GM18951 (cell line): ENCODE results near the gene CENPP.

ENCODE experiments used
- POLR2A ChIP-seq: IDR thresholded peaks from 4 replicates; pipeline ENCODE4 v1.6.1; 2011; ENCODE audit warnings: mild to moderate bottlenecking; ENCODE audit not compliant: insufficient read length, insufficient read depth; ENCODE audit errors: extremely low read depth
- in situ Hi-C: fragments of 300-500 bp; cut with MboI; formaldehyde crosslinking; loops from one replicate; pipeline ENCODE4 v1.12.0; 2022; ENCODE audit warnings: low sequenced_read_pairs, mixed read lengths, inconsistent platforms; ENCODE audit not compliant: unreplicated experiment

The CENPP gene

GRCh38 chr9:92327283-92327850, 1.6 kb downstream of the CENPP start:
- no peak for TF ChIP-seq POLR2A
- in situ Hi-C loops, result no loop called here

GRCh38 chr9:92328225-92328624, 2.5 kb downstream of the CENPP start:
- in situ Hi-C loops, result no loop called here

GRCh38 chr9:92332577-92333281, 7.0 kb downstream of the CENPP start:
- in situ Hi-C loops, result no loop called here
- TF ChIP-seq POLR2A, result no peak

More at GRCh38 chr9:92328225-92328624, 2.5 kb downstream of the CENPP start:
- TF ChIP-seq POLR2A, result no peak

DNA sequence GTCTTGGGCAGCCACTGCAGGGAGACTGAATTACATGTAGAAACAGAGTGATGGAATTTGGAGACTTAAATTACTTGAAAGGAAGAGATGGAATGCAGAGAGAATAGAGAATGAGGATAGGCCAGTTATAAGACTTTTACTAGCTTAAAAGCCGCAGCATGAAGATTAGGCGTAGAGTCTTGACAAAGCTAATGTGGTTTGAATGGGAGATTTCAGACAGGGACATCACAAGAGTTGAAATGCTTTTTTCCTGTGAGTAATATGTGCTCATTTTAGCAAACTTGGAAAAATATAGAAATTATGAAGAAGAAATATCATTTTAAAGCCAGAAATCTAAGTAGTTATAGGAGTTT, 7.5 kb downstream of the CENPP start:
- in situ Hi-C loops, result no loop called here
- TF ChIP-seq POLR2A, result no peak

DNA sequence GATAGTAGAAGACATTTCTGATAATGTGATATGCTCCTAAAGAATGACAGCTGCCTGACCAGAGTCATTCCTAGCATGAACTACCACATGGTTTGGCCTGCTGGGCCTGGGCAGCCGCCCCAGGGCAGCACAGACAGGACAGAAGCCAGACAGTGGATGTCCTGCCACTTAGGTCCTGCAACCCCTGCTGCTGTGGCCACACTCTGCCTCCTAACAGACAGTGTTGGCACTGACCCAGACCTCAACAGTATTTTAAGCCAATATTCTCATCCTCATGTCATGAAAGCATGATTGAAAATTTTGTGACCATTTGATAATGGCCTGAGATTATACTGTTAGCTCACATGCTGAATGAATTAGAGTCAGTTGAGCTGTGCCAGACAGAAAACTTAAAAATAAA, 15.8 kb downstream of the CENPP start:
- in situ Hi-C loops, result no loop called here
- TF ChIP-seq POLR2A, result no peak

GRCh38 chr9:92342825-92343488, 17.2 kb downstream of the CENPP start:
- in situ Hi-C loops, result no loop called here
- TF ChIP-seq POLR2A, result no peak

- TF ChIP-seq POLR2A, result no peak
- in situ Hi-C loops, result no loop called here
These were observed 19.8 kb downstream of the CENPP start for GRCh38 chr9:92345582-92345981.

GRCh38 chr9:92349771-92350739, 24.3 kb downstream of the CENPP start:
- TF ChIP-seq POLR2A, result no peak
- in situ Hi-C loops, result no loop called here

- no peak for TF ChIP-seq POLR2A
- in situ Hi-C loops, result no loop called here
These were observed 25.0 kb downstream of the CENPP start for GRCh38 chr9:92350740-92351133.

DNA sequence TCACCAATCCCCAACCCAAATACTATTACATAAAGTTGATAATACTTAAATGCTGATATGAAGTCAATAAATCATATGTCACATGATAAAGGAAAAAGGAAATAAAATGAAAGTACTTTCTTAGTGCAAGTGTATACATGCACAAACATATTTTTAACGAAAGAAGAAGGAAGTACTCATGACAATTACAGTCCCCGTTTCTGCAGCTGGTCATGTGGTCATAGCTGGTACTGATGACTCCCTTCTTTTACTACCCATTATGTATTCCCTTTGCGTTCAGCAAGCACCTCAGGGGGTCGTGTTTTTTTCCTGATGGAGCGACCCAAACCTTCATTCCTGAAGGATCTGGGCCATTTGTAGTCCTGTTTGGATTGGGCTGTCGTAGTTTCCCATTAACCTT, 27.3 kb downstream of the CENPP start:
- in situ Hi-C loops, result no loop called here
- TF ChIP-seq POLR2A, result no peak

DNA sequence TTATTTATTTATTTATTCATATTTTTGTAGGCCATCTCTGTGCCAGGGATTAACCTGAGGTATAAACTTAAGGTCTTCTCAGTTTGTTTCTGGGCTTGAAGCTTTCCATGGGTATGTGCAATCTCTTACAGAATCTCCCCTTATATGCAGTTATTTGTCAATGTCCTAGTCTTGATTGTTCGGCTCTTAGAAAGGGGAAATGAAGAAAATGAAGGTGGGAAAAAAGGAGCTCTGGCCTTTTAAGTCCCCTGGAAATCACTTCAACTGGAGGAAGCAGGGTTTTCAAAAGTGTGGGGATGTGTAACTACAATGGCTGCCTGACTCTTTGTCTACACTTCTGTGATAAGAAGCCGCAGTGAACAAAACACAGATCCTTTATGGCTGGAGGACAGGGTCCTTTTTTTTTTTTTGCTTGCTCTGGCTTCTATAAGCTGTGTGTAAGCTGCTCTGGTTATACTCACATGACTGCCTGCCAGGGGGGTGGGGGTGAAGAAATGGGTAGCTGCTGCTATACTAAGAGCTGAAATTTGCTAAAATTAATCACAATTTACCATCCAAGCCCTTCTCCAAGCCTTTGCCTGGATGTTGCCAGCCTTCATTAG, 33.7 kb downstream of the CENPP start:
- in situ Hi-C loops, result no loop called here
- no peak for TF ChIP-seq POLR2A

GRCh38 chr9:92360083-92360482, 34.3 kb downstream of the CENPP start:
- in situ Hi-C loops, result no loop called here
- TF ChIP-seq POLR2A, result no peak

GRCh38 chr9:92369075-92369474, 43.3 kb downstream of the CENPP start:
- in situ Hi-C loops, result no loop called here
- TF ChIP-seq POLR2A, result no peak
